OCI-LY7 (cell line): Measurements from ENCODE around the gene MTMR11.

Experiments used
- EZH2phosphoT487 ChIP-seq: fragments of 200-600 bp; sonication (generic); IDR thresholded peaks from 2 replicates; pipeline ENCODE4 v1.6.1; 2018; ENCODE audit warnings: low read depth, borderline replicate concordance, mild to moderate bottlenecking, mixed run types, antibody characterized with exemption, low read length, moderate library complexity, mixed read lengths
- TF ChIP-seq, protein P1 (sequence below): fragments of 200-600 bp; sonication (generic); conservative IDR thresholded peaks from 2 replicates; pipeline ENCODE4 v1.5.1; 2014; ENCODE audit warnings: mild to moderate bottlenecking, antibody characterized with exemption, low read length, moderate library complexity, mixed read lengths

GRCh38 chr1:149967041-149967440, 30.4 kb upstream of the MTMR11 start:
- TF ChIP-seq, protein P1, sequence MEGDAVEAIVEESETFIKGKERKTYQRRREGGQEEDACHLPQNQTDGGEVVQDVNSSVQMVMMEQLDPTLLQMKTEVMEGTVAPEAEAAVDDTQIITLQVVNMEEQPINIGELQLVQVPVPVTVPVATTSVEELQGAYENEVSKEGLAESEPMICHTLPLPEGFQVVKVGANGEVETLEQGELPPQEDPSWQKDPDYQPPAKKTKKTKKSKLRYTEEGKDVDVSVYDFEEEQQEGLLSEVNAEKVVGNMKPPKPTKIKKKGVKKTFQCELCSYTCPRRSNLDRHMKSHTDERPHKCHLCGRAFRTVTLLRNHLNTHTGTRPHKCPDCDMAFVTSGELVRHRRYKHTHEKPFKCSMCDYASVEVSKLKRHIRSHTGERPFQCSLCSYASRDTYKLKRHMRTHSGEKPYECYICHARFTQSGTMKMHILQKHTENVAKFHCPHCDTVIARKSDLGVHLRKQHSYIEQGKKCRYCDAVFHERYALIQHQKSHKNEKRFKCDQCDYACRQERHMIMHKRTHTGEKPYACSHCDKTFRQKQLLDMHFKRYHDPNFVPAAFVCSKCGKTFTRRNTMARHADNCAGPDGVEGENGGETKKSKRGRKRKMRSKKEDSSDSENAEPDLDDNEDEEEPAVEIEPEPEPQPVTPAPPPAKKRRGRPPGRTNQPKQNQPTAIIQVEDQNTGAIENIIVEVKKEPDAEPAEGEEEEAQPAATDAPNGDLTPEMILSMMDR: no peak
- no peak for TF ChIP-seq EZH2phosphoT487
